Renal cortical epithelial cell (primary cell): ENCODE measurements around the gene GPD2. TPM values are rescaled to one million over a fixed set of nuclear protein-coding genes. Genes with fewer than 3 reads are reported as not detected.

ENCODE experiments used
- total RNA-seq: library from RNA; depleted of rRNA; stranded (reverse); fragments of >200 nt; gene quantifications from 2 replicates; pipeline ENCODE4 v1.2.3, GENCODE V29; 2014

The GPD2 gene
- total RNA-seq, 1 donor from 2014 or later, result 117 TPM

Other genes starting within 250 kb of the GPD2 start
- gene NR4A2, start 103.7 kb upstream of the GPD2 start, total RNA-seq, result 0.15 TPM in 1 of 2 replicates, not detected in the other